ENCODE results near the gene SSH3. TPM values are rescaled to one million over a fixed set of nuclear protein-coding genes. Genes with fewer than 3 reads are reported as not detected.

SSH3 gene
- total RNA-seq, 1 donor from 2014 or later: 7.3 TPM

DNA sequence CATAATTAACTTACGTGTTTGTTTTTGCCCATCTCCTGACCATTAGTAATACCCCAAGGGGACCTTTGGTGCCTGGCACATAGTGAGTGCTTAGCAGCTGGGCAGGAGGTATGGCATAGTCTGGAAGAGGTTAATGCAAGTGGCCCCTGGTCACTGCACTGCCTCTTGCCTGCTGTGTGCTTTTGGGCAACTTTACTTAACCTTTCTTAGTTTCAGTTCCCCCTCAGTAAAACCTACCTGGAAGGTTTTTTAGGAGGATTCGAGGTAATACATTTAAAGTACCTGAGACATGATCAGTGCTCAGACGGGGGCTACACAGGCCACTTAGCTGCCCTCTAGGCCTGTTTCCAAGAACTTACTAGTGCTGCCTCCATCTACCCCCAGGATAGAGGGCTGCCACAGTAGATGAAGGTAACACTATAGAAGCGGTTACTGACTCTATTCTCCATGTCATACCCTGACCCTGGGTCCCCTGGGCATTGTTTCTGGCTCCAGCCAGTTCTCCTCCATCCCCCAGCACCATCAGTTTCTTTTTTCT is 46.7 kb downstream of the SSH3 start:
- H3K4me1 Mint-ChIP-seq (ENCODE audit: unreplicated experiment): peaks cover 71% of the 10 kb centered on the region
- peak overlapping the region; percentile 43 for H3K4me3 Mint-ChIP-seq (ENCODE audit: unreplicated experiment)
- no peaks in the 10 kb centered on the region for H3K9me3 Mint-ChIP-seq (ENCODE audit: unreplicated experiment)
- peak overlapping the region; percentile 95 for H3K27ac Mint-ChIP-seq (ENCODE audit: unreplicated experiment)
- TF ChIP-seq, protein P1, sequence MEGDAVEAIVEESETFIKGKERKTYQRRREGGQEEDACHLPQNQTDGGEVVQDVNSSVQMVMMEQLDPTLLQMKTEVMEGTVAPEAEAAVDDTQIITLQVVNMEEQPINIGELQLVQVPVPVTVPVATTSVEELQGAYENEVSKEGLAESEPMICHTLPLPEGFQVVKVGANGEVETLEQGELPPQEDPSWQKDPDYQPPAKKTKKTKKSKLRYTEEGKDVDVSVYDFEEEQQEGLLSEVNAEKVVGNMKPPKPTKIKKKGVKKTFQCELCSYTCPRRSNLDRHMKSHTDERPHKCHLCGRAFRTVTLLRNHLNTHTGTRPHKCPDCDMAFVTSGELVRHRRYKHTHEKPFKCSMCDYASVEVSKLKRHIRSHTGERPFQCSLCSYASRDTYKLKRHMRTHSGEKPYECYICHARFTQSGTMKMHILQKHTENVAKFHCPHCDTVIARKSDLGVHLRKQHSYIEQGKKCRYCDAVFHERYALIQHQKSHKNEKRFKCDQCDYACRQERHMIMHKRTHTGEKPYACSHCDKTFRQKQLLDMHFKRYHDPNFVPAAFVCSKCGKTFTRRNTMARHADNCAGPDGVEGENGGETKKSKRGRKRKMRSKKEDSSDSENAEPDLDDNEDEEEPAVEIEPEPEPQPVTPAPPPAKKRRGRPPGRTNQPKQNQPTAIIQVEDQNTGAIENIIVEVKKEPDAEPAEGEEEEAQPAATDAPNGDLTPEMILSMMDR (IDR thresholded peaks at IDR 0.05; ENCODE audit: unreplicated experiment): no peak
- no peak for DNase-seq (ENCODE audit: low spot score)
- peaks cover 3% of the 10 kb centered on the region for H3K27me3 Mint-ChIP-seq (ENCODE audit: unreplicated experiment)
- no peaks in the 10 kb centered on the region for H3K36me3 Mint-ChIP-seq (ENCODE audit: low read depth, unreplicated experiment)

DNA sequence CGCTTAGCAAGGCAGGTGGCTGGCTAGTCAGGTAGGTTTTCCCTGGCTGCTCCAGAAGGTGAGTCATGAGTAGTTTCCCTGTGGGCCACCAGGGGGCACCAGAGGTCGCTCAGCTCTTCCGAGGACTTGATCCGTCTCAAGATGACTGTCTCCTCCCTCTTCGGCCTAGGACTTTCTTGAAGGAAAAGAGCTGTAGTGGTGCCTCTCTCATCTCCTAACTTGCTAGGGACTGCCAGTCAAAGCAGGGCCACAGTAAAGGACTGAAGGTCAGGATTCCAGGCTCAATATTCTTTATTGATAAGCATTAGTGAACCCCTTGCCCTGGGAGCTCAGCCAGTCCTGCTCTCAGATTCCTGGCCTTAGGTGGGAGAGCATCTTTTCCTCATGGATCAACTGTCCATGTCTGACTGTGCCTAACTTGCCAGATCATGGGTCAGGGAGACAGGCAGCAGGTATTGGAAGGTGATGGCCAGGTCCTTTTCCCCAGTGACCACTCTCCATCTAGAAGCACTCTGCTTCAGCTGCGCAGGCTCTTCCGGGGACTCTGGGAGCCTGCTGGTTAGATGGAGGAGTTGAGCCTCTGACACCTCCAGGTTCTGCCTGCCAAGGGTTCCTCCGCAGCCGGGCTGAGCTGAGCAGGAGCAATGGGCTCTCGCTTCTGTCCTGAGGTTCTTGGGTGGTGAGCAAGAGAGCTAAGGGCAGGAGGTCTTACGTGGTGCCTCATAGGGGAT is 48.1 kb downstream of the SSH3 start:
- Mint-ChIP-seq H3K36me3 (ENCODE audit: low read depth, unreplicated experiment) (no peaks in the 10 kb centered on the region), H3K4me1 (ENCODE audit: unreplicated experiment) (peaks cover 58% of the 10 kb centered on the region), H3K9me3 (ENCODE audit: unreplicated experiment) (no peaks in the 10 kb centered on the region), H3K4me3 (ENCODE audit: unreplicated experiment) (peak overlapping the region; percentile 67), H3K27ac (ENCODE audit: unreplicated experiment) (peak overlapping the region; percentile 52), H3K27me3 (ENCODE audit: unreplicated experiment) (peaks cover 5% of the 10 kb centered on the region)
- no peak for DNase-seq (ENCODE audit: low spot score)
- TF ChIP-seq, protein P1 (IDR thresholded peaks at IDR 0.05; ENCODE audit: unreplicated experiment): peak; percentile 88

DNA sequence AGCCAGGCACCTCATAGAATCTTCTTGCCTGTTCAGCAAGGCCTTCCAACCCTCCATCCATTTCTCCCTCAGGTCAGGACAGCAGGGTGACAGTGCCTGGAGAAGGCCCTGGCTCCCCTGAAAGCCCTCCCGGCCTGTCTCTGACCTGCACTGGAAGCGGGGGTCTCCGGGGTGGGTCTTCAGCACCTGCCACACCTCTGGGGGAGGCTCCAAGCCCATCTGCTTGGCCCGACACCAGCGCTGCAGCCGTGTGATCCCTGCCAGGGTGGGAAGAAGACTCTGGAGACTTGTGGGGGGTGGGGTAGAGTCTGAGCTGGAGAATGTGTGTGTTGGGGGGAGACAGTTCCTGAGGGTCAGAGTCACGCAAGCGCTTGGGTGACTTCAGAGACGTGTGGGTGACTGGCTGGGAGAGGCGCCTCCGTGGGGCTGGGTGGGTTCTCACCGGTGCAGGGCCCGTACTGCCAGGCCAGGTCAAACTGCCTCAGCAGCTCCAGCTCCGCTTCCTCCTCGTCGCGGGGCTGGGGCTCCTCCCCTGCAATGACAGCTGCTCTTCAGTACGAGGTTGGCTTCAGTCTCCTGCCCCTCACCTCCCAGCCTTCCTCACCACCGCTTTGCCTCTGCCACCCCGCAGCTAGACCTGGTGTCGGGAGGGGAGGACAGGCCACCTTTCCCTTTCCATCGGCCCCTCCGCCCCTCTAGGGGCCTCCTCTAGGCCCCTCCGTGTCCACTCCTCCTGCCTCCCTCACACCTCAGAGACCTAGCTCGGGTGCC is 49.4 kb downstream of the SSH3 start:
- Mint-ChIP-seq H3K9me3 (ENCODE audit: unreplicated experiment) (no peaks in the 10 kb centered on the region), H3K4me3 (ENCODE audit: unreplicated experiment) (peak overlapping the region; percentile 94), H3K27ac (ENCODE audit: unreplicated experiment) (peak overlapping the region; percentile 95), H3K36me3 (ENCODE audit: low read depth, unreplicated experiment) (no peaks in the 10 kb centered on the region), H3K27me3 (ENCODE audit: unreplicated experiment) (peaks cover 7% of the 10 kb centered on the region), H3K4me1 (ENCODE audit: unreplicated experiment) (peaks cover 63% of the 10 kb centered on the region)
- TF ChIP-seq, protein P1 (IDR thresholded peaks at IDR 0.05; ENCODE audit: unreplicated experiment): peak; percentile 6
- no peak for DNase-seq (ENCODE audit: low spot score)

DNA sequence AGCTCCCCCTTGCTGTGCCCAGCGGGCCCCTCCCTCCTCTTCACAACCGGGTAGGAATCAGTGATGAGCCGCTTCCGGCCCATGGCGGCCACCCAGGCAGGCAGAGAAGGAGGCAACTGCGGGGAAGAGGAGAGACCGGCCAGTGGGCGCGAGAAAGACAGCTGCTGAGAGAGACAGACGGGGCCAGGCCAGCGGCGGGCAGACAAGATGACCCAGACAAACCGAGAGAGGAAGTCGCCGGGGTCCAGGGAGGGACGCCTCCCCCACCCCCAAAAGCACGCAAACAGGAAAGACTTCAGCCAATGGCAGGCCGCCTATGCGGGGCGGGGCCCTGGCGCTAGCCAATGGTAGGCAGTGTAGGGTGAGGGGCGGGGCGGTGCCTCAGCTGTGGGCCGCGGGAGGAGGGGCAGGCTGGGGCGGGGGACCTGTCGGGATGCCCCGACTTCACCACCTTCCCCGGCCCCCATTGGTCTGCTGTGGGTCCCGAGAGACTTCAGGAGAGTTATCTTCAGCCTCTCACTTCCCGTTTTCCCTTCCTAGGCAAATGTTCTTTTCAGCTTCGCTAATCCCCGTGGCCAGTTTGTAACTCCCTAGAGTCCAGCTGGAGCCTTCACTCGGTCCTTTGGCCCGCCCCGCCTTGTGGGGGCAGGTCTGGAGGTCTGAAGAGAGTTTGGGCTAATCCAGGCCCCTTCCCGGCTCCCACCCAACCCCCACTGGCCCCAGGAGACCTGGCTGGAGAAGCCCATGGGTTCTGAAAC is 50.2 kb downstream of the SSH3 start, which contains the start of gene POLD4:
POLD4 (minus strand) TSS at position 230 of the 758 bp plus-strand sequence; CDS start at position 83, 147 bp downstream.
- Mint-ChIP-seq H3K36me3 (ENCODE audit: low read depth, unreplicated experiment) (no peaks in the 10 kb centered on the region), H3K9me3 (ENCODE audit: unreplicated experiment) (no peaks in the 10 kb centered on the region), H3K4me1 (ENCODE audit: unreplicated experiment) (peaks cover 57% of the 10 kb centered on the region), H3K27me3 (ENCODE audit: unreplicated experiment) (peaks cover 7% of the 10 kb centered on the region), H3K4me3 (ENCODE audit: unreplicated experiment) (peak within 1 kb of the TSS; percentile 94), H3K27ac (ENCODE audit: unreplicated experiment) (peak within 1 kb of the TSS; percentile 97)
- DNase-seq (ENCODE audit: low spot score): peak; percentile 98
- TF ChIP-seq, protein P1 (IDR thresholded peaks at IDR 0.05; ENCODE audit: unreplicated experiment): no peak

Measured in endothelial cell (in vitro differentiated cells).